ENCODE results near the gene PRPSAP2. TPM values are rescaled to one million over a fixed set of nuclear protein-coding genes. Genes with fewer than 3 reads are reported as not detected.

PRPSAP2 gene
- total RNA-seq, 1 experiment from 2014 or later, result 33.6 TPM

GRCh38 chr17:18937981-18938691 lies 80.2 kb downstream of the PRPSAP2 start:
- no peaks in the 10 kb centered on the region for H3K4me1 Mint-ChIP-seq (ENCODE audit: insufficient read depth, unreplicated experiment)
- intact Hi-C loops (cut with micrococcal nuclease), result no loop called here
- no peak for TF ChIP-seq CTCF (IDR thresholded peaks at IDR 0.05; ENCODE audit: unreplicated experiment)
- no peak overlapping the region for H3K27ac Mint-ChIP-seq (ENCODE audit: low read depth, unreplicated experiment)
- CTCF ChIA-PET, result interaction anchor here (0.7 to 2.4 kb wide), 3 partner anchors 22 to 51 kb away, joined by 3 to 18 read pairs (median 7); no protein-coding TSS in a partner anchor
- no peaks in the 10 kb centered on the region for H3K36me3 Mint-ChIP-seq (ENCODE audit: insufficient read depth, unreplicated experiment)
- no TSS peak for BruUV-seq (replicated peaks)
- POLR2A ChIA-PET, result no interaction called here
- H3K4me3 Mint-ChIP-seq (ENCODE audit: unreplicated experiment), result no peak overlapping the region
- H3K27me3 Mint-ChIP-seq (ENCODE audit: insufficient read depth, unreplicated experiment), result peaks cover 29% of the 10 kb centered on the region
- no peak for DNase-seq (ENCODE audit: unreplicated experiment)
- H3K9me3 Mint-ChIP-seq (ENCODE audit: unreplicated experiment), result no peaks in the 10 kb centered on the region

GRCh38 chr17:18938692-18939023 lies 80.7 kb downstream of the PRPSAP2 start:
- DNase-seq (ENCODE audit: unreplicated experiment), result no peak
- H3K9me3 Mint-ChIP-seq (ENCODE audit: unreplicated experiment), result no peaks in the 10 kb centered on the region
- no TSS peak for BruUV-seq (replicated peaks)
- no peak overlapping the region for H3K27ac Mint-ChIP-seq (ENCODE audit: low read depth, unreplicated experiment)
- ChIA-PET POLR2A (interaction anchor here (0.8 kb wide), 1 partner anchor 11 kb away, joined by 3 read pairs; no protein-coding TSS in a partner anchor), CTCF (interaction anchor here (0.7 to 2.4 kb wide), 4 partner anchors 11 to 872 kb away, joined by 3 to 18 read pairs (median 5); no protein-coding TSS in a partner anchor)
- H3K4me1 Mint-ChIP-seq (ENCODE audit: insufficient read depth, unreplicated experiment), result no peaks in the 10 kb centered on the region
- H3K36me3 Mint-ChIP-seq (ENCODE audit: insufficient read depth, unreplicated experiment), result no peaks in the 10 kb centered on the region
- H3K27me3 Mint-ChIP-seq (ENCODE audit: insufficient read depth, unreplicated experiment), result peaks cover 29% of the 10 kb centered on the region
- H3K4me3 Mint-ChIP-seq (ENCODE audit: unreplicated experiment), result no peak overlapping the region
- intact Hi-C loops (cut with micrococcal nuclease), result no loop called here
- TF ChIP-seq CTCF (IDR thresholded peaks at IDR 0.05; ENCODE audit: unreplicated experiment), result no peak

- Mint-ChIP-seq H3K36me3 (ENCODE audit: insufficient read depth, unreplicated experiment) (no peaks in the 10 kb centered on the region), H3K27ac (ENCODE audit: low read depth, unreplicated experiment) (no peak overlapping the region), H3K4me3 (ENCODE audit: unreplicated experiment) (no peak overlapping the region), H3K4me1 (ENCODE audit: insufficient read depth, unreplicated experiment) (no peaks in the 10 kb centered on the region), H3K9me3 (ENCODE audit: unreplicated experiment) (no peaks in the 10 kb centered on the region), H3K27me3 (ENCODE audit: insufficient read depth, unreplicated experiment) (peaks cover 74% of the 10 kb centered on the region)
- no peak for TF ChIP-seq CTCF (IDR thresholded peaks at IDR 0.05; ENCODE audit: unreplicated experiment)
- BruUV-seq (replicated peaks), result no TSS peak
- ChIA-PET CTCF (interaction anchor here (0.8 to 2.8 kb wide), 3 partner anchors 14 to 92 kb away, joined by 3 to 12 read pairs (median 4); no protein-coding TSS in a partner anchor), POLR2A (interaction anchor here (0.7 kb wide), 1 partner anchor 753 kb away, joined by 3 read pairs; no protein-coding TSS in a partner anchor)
- DNase-seq (ENCODE audit: unreplicated experiment), result no peak
- intact Hi-C loops (cut with micrococcal nuclease), result no loop called here
These were observed 86.7 kb downstream of the PRPSAP2 start for GRCh38 chr17:18944646-18945045.

GRCh38 chr17:18946536-18946935 lies 88.6 kb downstream of the PRPSAP2 start:
- no peaks in the 10 kb centered on the region for H3K36me3 Mint-ChIP-seq (ENCODE audit: insufficient read depth, unreplicated experiment)
- DNase-seq (ENCODE audit: unreplicated experiment), result no peak
- H3K4me3 Mint-ChIP-seq (ENCODE audit: unreplicated experiment), result no peak overlapping the region
- peaks cover 72% of the 10 kb centered on the region for H3K27me3 Mint-ChIP-seq (ENCODE audit: insufficient read depth, unreplicated experiment)
- CTCF ChIA-PET, result no interaction called here
- no peak for TF ChIP-seq CTCF (IDR thresholded peaks at IDR 0.05; ENCODE audit: unreplicated experiment)
- H3K9me3 Mint-ChIP-seq (ENCODE audit: unreplicated experiment), result no peaks in the 10 kb centered on the region
- intact Hi-C loops (cut with micrococcal nuclease), result no loop called here
- no TSS peak for BruUV-seq (replicated peaks)
- no peak overlapping the region for H3K27ac Mint-ChIP-seq (ENCODE audit: low read depth, unreplicated experiment)
- no peaks in the 10 kb centered on the region for H3K4me1 Mint-ChIP-seq (ENCODE audit: insufficient read depth, unreplicated experiment)
- POLR2A ChIA-PET, result interaction anchor here (0.7 kb wide), 1 partner anchor 126 kb away, joined by 3 read pairs; no protein-coding TSS in a partner anchor
